HG03039 (cell line): ENCODE measurements around the gene OR6C2.
"Not testable (repeated sequence)": the region's sequence is repeated elsewhere in the genome, so short reads cannot be mapped to it uniquely, and the experiment has no call there.

Source experiments
- ATAC-seq: cut with Tn5 transposase; IDR thresholded peaks from one replicate; pipeline ENCODE4 v1.9.1; 2021; ENCODE audit warnings: mild to moderate bottlenecking, moderate library complexity; ENCODE audit not compliant: unreplicated experiment

The OR6C2 gene

GRCh38 chr12:55443776-55444175 is at the start of gene OR6C2:
OR6C2 (plus strand) TSS chr12:55444076; CDS start chr12:55452214, 8,138 bp downstream.
- no peak for ATAC-seq

DNA sequence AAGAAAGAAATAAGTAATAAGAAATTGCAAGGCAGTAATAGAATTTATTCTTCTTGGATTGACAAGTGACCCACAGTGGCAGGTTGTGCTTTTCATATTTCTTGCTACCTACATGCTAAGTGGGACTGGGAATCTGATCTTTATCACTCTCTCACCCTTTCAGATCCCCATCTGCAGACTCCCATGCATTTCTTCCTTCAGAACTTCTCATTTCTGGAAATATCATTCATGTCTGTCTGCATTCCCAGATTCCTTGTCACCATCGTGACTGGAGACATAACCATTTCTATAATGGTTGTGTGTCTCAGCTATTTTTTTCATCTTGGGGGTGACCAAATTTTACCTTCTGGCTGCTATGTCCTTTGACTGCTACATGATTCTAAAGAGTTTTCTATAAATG is 47.5 kb upstream of the OR6C2 start:
- no peak for ATAC-seq

- ATAC-seq = no peak
These were observed 43.6 kb upstream of the OR6C2 start, which contains the start of gene OR6C65 for GRCh38 chr12:55400229-55400628. OR6C65 (plus strand) TSS chr12:55400529; CDS start chr12:55400529, 0 bp downstream.

DNA sequence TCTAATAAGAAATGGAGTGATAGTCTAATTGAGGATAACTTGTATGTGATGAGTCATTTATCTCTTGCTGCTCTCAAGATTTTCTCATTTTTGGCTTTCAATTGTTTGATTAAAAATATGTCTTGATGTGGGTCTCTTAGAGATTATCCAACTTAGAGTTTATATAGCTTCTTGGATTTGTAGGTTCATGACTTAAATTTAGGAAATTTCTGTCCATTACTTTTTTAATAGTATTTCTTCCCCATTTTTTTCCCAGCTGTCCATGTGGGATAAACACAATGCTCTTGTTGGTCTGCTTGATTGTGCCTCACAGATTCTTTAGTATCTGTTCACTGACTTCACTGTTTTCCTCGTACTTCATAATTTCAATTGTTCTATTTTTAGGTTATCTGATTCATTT is 36.0 kb upstream of the OR6C2 start:
- no peak for ATAC-seq

DNA sequence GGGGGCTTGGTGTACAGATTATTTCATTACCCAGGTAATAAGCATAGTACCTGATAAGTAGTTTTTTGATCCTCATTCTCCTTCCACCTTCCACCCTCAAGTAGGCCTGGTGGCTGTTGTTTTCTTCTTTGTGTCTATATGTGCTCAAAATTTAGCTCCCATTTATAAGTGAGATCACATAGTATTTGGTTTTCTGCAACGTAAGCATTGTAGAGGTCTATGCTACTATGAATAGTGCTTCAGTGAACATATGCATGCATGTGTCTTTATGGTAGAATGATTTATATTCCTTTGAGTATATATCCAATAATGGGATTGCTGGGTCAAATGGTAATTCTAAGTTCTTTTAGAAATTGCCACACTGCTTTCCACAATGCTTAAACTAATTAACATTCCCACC is 34.7 kb upstream of the OR6C2 start:
- ATAC-seq = not testable (repeated sequence)

- not testable (repeated sequence) for ATAC-seq
These were observed 31.7 kb upstream of the OR6C2 start for GRCh38 chr12:55412138-55412537.

DNA sequence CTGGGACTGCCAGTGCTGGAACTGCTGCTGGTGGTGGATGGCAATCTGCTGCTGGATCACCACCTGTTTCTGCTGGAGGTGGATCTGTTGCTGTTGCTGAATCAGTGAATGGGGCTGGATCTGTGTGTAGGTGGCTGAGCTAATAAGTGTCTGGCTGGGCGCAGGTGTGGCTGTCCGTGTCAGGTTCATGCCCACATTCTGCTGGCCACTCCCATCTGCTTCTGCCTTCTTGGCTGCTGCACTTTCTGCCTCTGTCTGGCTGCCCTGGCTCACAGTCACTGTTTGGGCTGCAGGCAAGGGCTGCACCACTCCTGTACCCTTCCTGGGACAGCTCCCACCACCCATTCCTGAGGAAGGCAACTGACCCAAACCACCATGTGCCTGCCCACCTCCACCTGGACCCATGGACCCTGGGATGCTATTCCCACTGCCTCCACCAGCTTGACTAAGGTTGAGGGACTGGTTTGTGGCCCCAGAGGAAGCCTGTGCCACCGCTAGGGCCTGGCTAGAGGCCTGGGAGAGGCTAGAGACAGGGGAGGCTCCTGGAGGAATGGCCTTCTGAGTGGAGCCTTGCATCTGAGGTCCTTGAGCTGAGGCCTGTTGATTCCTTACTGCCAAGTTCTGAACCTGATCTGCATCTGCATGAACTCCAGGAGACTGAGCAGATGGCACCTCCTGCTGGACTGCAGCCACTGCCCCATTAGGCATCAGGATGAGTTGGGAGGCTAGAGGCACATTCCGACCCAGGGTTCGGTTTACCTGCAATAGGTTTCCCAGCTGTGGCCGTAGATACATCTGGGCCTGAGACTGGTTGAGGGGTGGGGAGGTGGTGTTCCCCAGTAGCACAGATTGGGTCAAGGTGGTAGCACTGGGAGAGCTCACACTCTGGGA is 30.1 kb upstream of the OR6C2 start:
- ATAC-seq = not testable (repeated sequence)

DNA sequence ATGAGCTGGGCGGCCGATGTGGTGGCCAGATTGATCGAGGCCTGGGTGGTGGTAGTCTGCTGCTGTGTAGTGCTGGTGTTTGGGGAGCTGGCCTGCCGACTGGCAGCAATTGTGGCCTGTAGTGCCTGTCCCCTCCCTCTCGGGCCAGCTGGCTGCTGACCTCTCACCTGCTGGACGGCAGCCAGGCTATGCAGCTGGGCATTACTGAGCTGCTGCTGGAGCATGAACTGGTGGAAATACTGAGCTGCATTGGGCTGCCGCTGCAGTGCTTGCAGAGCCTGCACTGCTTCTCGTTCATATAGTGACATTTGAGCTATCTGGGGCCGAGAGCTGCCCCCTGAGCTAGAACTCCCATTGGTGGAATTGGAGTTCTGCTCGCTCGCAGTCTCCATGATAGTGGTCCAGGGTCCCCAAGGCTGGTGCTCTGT is 29.5 kb upstream of the OR6C2 start:
- not testable (repeated sequence) for ATAC-seq

DNA sequence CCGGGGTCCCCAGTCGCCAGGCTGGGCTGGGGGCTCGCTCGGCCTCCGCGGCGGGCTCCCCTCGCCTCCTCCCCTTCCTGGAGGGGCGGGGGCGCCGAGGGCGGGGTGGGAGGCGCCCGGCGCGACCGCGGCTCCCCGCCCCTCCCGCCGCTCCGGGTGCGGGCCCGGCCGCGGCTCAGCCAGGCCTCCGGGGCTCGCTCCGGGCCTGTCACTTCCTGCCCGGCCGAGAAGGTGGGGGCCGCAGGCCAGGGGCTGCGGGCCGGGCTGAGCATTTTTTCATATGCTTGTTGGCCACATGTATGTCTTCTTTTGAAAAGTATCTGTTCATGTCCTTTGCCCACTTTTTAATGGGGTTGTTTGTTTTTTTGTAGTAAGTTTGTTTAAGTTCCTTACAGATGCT is 29.0 kb upstream of the OR6C2 start:
- not testable (repeated sequence) for ATAC-seq

DNA sequence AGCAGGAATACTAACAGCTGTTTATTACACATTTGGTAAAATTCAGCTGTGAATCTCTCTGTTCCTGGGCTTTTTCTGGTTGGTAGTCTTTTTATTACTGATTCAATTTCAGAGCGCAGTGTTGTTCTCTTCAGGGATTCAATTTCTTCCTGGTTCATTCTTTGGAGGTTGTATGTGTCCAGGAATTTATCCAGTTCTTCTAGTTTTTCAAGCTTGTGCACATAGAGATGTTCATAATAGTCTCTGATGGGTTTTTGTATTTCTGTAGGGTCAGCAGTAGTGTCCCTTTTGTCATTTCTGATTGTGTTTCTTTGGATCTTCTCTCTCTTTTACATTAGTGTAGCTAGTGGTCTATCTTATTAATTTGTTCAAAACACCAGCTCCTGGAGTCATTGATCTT is 26.9 kb upstream of the OR6C2 start:
- no peak for ATAC-seq

DNA sequence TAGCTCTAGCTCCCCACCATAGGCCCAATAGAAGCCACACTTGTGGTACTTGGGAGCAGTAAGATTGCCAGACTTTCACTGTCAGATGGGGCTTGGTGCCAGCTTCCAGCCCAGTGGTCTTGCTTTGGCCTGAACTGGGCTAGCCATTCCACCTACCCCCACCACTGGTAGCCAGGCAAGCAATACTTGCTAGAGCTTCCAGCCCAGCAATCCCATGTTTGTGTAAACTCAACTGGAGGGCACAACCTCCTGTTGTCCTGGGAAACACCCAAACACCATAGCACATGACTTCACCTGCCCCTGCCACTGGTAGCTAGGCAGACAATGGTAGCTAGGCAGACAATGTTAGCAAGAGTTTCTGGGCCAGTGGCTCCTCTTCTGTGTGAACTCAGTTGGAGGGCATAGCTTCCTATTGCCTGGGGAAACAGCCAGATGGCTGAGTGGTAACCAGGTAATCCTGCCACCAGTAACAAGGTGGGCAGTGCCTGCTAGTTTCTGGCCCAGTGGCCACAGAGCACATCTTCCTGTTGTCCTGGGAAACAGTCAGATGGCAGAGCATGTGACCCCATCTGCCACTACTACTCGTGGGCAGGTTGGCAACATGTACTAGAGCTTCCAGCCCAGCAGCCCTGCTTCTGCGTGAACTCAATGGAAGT is 23.4 kb upstream of the OR6C2 start:
- no peak for ATAC-seq

DNA sequence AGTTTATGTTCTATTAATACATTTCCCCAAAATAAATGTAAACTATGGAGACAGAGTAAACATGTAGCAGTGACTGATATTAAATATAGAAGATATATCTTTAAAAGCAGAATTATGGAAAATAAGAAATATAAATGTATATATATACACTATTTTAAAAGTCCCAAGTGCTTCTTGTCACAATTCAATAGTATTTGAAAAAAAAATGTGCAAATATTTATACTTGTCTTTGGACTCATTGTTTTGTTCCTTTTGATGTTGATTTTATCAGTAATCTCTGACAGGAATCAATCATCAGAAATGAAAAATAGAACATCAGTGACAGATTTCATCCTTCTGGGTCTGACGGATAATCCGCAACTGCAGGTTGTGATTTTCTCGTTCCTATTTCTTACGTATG is 17.9 kb upstream of the OR6C2 start, which contains the start of gene OR6C76:
TSS of gene OR6C76 (plus strand) at position 301 of the 400 bp plus-strand sequence. CDS start at position 301, 0 bp downstream.
- ATAC-seq = no peak

- no peak for ATAC-seq
These were observed 15.3 kb upstream of the OR6C2 start for GRCh38 chr12:55428331-55429243.

- not testable (repeated sequence) for ATAC-seq
These were observed 2.6 kb upstream of the OR6C2 start for GRCh38 chr12:55441233-55441632.

DNA sequence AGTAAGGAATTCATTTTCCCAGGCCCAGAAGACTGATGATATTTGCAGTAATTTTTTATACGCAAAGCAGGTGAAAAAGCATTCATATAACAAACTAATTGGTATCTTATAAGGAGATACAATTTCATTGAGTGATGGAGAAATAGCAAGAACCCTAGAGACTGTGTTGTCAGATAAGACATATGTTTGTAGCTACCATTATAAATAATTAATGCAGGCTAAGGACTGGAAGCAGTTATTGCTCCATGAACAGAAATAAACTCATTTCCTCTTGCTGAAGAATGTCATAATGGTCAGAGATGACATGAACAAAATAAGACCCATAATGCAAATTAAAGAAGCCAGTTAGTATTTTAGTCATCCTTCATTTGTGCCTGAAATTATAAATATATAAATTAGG is 1.5 kb downstream of the OR6C2 start:
- no peak for ATAC-seq

DNA sequence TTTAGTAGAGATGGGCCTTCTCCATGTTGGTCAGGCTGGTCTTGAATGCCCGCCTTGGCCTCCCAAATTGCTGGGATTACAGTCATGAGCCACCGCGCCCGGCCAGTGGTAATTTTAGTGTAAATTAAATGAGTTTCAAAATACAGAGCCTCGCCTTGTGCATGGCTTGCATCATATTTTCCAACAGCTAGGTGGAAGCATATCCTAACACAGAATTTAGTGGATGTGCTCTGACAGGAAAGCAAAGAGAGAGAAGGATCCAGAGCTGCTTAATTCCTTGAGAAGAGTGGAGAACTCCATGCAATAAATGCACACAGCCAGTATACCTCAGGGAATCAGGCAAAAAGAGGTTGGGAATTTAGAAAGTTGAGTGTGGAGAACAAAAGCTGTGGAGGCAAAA is 2.5 kb downstream of the OR6C2 start:
- ATAC-seq = no peak

DNA sequence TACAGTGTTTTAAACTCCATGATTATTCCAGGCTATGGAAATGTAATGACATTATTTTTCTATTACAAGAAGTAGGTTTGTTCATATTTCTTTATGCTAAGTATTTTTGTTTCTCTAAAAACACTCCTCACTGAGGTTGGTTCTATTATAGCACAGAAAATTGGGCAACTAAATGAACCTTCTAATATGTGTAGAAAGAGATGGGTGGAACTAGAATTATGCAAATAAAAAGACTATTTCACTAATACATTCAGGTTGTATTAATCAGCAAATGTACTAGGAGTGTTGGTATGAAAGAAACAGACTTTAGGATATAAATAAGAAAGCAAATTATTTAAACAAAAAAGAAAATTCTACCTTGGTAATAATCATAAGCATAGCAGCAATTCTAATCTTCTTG is 4.9 kb downstream of the OR6C2 start:
- ATAC-seq = no peak

DNA sequence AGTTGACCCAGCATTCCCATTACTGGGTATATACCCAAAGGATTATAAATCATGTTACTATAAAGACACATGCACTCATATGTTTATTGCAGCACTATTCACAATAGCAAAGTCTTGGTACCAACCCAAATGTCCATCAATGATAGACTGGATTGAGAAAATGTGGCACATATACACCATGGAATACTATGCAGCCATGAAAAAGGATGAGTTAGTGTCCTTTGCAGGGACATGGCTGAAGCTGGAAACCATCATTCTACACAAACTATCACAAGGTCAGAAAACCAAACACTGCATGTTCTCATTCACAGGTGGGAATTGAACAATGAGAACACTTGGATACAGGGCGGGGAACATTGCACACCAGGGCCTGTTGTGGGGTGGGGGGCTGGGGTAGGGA is 21.1 kb downstream of the OR6C2 start:
- not testable (repeated sequence) for ATAC-seq

- ATAC-seq = no peak
These were observed 24.0 kb downstream of the OR6C2 start for GRCh38 chr12:55467836-55468235.

- no peak for ATAC-seq
These were observed 25.4 kb downstream of the OR6C2 start for GRCh38 chr12:55469291-55469690.
